PC-3 (cell line): ENCODE data around the gene PZP. TPM values are rescaled to one million over a fixed set of nuclear protein-coding genes. Genes with fewer than 3 reads are reported as not detected.

ENCODE experiments used
- ATAC-seq: fragments of 200-7000 bp; cut with Tn5 transposase; 2 replicates; pipeline ENCODE4 v1.9.1; 2020; ENCODE audit warnings: mild to moderate bottlenecking, moderate library complexity
- BruUV-seq: library from RNA; stranded (reverse); fragments of 400-500 nt; replicated peaks from 2 replicates; lab custom pipeline; 2021; lab: Mats Ljungman, UMichigan
- CTCF ChIA-PET: fragments of 300-600 bp; sonication (Branson Sonifier 250); formaldehyde crosslinking; loops from one replicate; lab custom pipeline; 2022; ENCODE audit warnings: antibody characterized with exemption; lab: Charles Lee
- POLR2A ChIA-PET: fragments of 300-600 bp; sonication (Branson Sonifier 250); formaldehyde crosslinking; loops from one replicate; lab custom pipeline; 2022; ENCODE audit warnings: antibody characterized with exemption; ENCODE audit not compliant: unreplicated experiment; lab: Charles Lee
- DNase-seq: peaks from one replicate; pipeline ENCODE4 v3.0.0-alpha.2; 2015
- H2AFZ ChIP-seq: fragments of 300-600 bp; sonication (generic); 2 replicates; pipeline ENCODE4 v1.6.0; 2016; ENCODE audit warnings: antibody characterized with exemption, low read length
- H3F3A ChIP-seq: fragments of 300-600 bp; sonication (generic); one replicate; pipeline ENCODE4 v1.6.0; 2017; ENCODE audit warnings: antibody characterized with exemption, low read length, control low read depth, mild to moderate bottlenecking; ENCODE audit not compliant: unreplicated experiment
- H3K27ac ChIP-seq: fragments of 300-600 bp; sonication (generic); 2 replicates; pipeline ENCODE4 v1.5.1; 2016; ENCODE audit warnings: mild to moderate bottlenecking, low read length
- H3K27me3 ChIP-seq: fragments of 300-600 bp; sonication (generic); 2 replicates; pipeline ENCODE4 v1.6.1; 2016; ENCODE audit warnings: low read length, mixed read lengths
- H3K36me3 ChIP-seq: fragments of 300-600 bp; sonication (generic); 2 replicates; pipeline ENCODE4 v1.6.1; 2016; ENCODE audit warnings: low read depth, mixed run types, low read length, mixed read lengths
- H3K4me1 ChIP-seq: fragments of 300-600 bp; sonication (generic); 2 replicates; pipeline ENCODE4 v1.5.1; 2016; ENCODE audit warnings: low read length; ENCODE audit not compliant: insufficient read depth
- H3K4me2 ChIP-seq: fragments of 300-600 bp; sonication (generic); 2 replicates; pipeline ENCODE4 v1.6.0; 2016; ENCODE audit warnings: low read length
- H3K4me3 ChIP-seq: fragments of 300-600 bp; sonication (generic); 2 replicates; pipeline ENCODE4 v1.5.1; 2016; ENCODE audit warnings: mild to moderate bottlenecking, low read length, mixed read lengths
- H3K79me2 ChIP-seq: fragments of 300-600 bp; sonication (generic); 2 replicates; pipeline ENCODE4 v1.6.1; 2017; ENCODE audit warnings: low read length, mixed read lengths
- H3K9ac ChIP-seq: fragments of 300-600 bp; sonication (generic); 2 replicates; pipeline ENCODE4 v1.6.0; 2016; ENCODE audit warnings: mild to moderate bottlenecking, low read length
- H3K9me2 ChIP-seq: fragments of 300-600 bp; sonication (generic); replicated peaks from 2 replicates; pipeline ENCODE4 v1.6.1; 2016; ENCODE audit warnings: mixed run types, low read length, mixed read lengths
- H3K9me3 ChIP-seq: fragments of 300-600 bp; sonication (generic); 2 replicates; pipeline ENCODE4 v1.6.1; 2016; ENCODE audit warnings: low read length, mixed read lengths
- H4K20me1 ChIP-seq: fragments of 300-600 bp; sonication (generic); 2 replicates; pipeline ENCODE4 v1.6.1; 2016; ENCODE audit warnings: low read length, mixed read lengths
- EZH2 ChIP-seq: fragments of 300-600 bp; sonication (generic); IDR thresholded peaks from one replicate; pipeline ENCODE4 v1.6.1; 2017; ENCODE audit warnings: antibody characterized with exemption, mild to moderate bottlenecking, low read length; ENCODE audit not compliant: unreplicated experiment
- EZH2phosphoT487 ChIP-seq: fragments of 300-600 bp; sonication (generic); IDR thresholded peaks from 2 replicates; pipeline ENCODE4 v1.6.1; 2018; ENCODE audit warnings: mild to moderate bottlenecking, antibody characterized with exemption, low read length, borderline replicate concordance
- intact Hi-C: fragments of 100-400 bp; cut with micrococcal nuclease; formaldehyde crosslinking; loops from 2 replicates; pipeline ENCODE4 v1.9.0; 2023
- total RNA-seq: library from RNA; depleted of rRNA; stranded (reverse); fragments of >200 nt; gene quantifications from 2 replicates; pipeline ENCODE4 v1.2.3, GENCODE V29; 2014
- TF ChIP-seq, protein P1 (sequence below): fragments of 300-600 bp; sonication (generic); conservative IDR thresholded peaks from 2 replicates; pipeline ENCODE4 v1.5.1; 2017; ENCODE audit warnings: antibody characterized with exemption, low read depth, mild to moderate bottlenecking, low read length

The PZP gene
- total RNA-seq, 1 experiment from 2014 or later: not detected

GRCh38 chr12:9132008-9132535, 76.1 kb downstream of the PZP start:
- H3K9me2 ChIP-seq: no peaks in the 10 kb centered on the region
- TF ChIP-seq EZH2: no peak
- TF ChIP-seq EZH2phosphoT487: no peak
- TF ChIP-seq, protein P1, sequence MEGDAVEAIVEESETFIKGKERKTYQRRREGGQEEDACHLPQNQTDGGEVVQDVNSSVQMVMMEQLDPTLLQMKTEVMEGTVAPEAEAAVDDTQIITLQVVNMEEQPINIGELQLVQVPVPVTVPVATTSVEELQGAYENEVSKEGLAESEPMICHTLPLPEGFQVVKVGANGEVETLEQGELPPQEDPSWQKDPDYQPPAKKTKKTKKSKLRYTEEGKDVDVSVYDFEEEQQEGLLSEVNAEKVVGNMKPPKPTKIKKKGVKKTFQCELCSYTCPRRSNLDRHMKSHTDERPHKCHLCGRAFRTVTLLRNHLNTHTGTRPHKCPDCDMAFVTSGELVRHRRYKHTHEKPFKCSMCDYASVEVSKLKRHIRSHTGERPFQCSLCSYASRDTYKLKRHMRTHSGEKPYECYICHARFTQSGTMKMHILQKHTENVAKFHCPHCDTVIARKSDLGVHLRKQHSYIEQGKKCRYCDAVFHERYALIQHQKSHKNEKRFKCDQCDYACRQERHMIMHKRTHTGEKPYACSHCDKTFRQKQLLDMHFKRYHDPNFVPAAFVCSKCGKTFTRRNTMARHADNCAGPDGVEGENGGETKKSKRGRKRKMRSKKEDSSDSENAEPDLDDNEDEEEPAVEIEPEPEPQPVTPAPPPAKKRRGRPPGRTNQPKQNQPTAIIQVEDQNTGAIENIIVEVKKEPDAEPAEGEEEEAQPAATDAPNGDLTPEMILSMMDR: no peak
- no peaks in the 10 kb centered on the region for H3K9me3 ChIP-seq
- no peaks in the 10 kb centered on the region for H3K79me2 ChIP-seq
- CTCF ChIA-PET: no interaction called here
- intact Hi-C loops: no loop called here
- no peak overlapping the region for H3K27ac ChIP-seq
- no peak overlapping the region for H3K9ac ChIP-seq
- H3K4me1 ChIP-seq: no peaks in the 10 kb centered on the region
- no peaks in the 10 kb centered on the region for H3K36me3 ChIP-seq
- H3F3A ChIP-seq: no peaks in the 10 kb centered on the region
- POLR2A ChIA-PET: no interaction called here
- no TSS peak for BruUV-seq
- no peaks in the 10 kb centered on the region for H4K20me1 ChIP-seq
- ATAC-seq (no peak), DNase-seq (no peak)
- peaks cover 14% of the 10 kb centered on the region for H3K27me3 ChIP-seq
- H2AFZ ChIP-seq: no peak overlapping the region
- no peak overlapping the region for H3K4me2 ChIP-seq
- H3K4me3 ChIP-seq: no peak overlapping the region

- Histone ChIP-seq H3K9me3 (no peaks in the 10 kb centered on the region), H3K36me3 (no peaks in the 10 kb centered on the region), H3K4me1 (no peaks in the 10 kb centered on the region), H2AFZ (no peak overlapping the region), H3K27ac (no peak overlapping the region), H4K20me1 (no peaks in the 10 kb centered on the region), H3K9me2 (no peaks in the 10 kb centered on the region), H3K4me3 (no peak overlapping the region), H3K4me2 (no peak overlapping the region), H3F3A (no peaks in the 10 kb centered on the region), H3K9ac (no peak overlapping the region), H3K79me2 (no peaks in the 10 kb centered on the region), H3K27me3 (peaks cover 30% of the 10 kb centered on the region)
- intact Hi-C loops: no loop called here
- CTCF ChIA-PET: no interaction called here
- POLR2A ChIA-PET: no interaction called here
- DNase-seq: no peak
- BruUV-seq: no TSS peak
- ATAC-seq: no peak
- TF ChIP-seq EZH2: no peak
- TF ChIP-seq, protein P1: no peak
- TF ChIP-seq EZH2phosphoT487: no peak
Measured at GRCh38 chr12:9130244-9130643, 78.0 kb downstream of the PZP start.

DNA sequence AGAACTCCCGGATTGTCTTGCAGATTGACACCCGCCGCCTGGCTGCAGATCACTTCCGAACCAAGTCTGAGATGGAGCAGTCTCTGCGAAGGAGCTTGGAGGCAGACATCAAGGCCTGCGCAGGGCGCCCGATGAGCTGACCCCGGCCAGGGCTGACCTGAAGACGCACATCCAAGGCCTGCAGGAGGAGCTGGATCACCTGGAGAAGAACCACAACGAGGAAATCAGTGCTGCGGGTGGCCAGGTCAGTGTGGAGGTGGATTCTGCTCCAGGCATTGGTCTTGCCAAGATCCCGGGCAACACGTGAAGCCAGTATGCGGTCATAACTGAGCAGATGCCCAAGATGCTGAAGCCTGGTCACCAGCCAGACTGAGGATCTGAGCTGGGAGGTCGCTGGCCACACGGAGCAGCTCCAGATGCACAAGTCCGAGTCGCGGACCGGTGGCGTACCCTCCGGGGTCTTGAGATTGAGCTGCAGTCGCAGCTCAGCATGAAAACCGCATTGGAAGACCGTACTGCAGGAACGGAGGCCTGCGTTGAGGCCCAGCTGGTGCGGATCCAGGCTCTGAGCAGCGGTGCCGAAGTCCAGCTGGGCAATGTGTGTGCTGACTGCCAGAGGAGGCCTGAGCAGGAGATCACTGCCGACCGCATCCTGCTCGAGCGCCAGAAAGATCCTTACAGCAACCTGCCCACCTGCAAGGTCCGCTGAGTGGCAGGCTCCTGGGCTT, 80.1 kb downstream of the PZP start:
- Histone ChIP-seq H2AFZ (no peak overlapping the region), H3K27me3 (peaks cover 51% of the 10 kb centered on the region), H4K20me1 (no peaks in the 10 kb centered on the region), H3K9me3 (no peaks in the 10 kb centered on the region), H3K9ac (no peak overlapping the region), H3K36me3 (no peaks in the 10 kb centered on the region), H3K79me2 (no peaks in the 10 kb centered on the region), H3K4me2 (no peak overlapping the region), H3K27ac (no peak overlapping the region), H3K9me2 (no peaks in the 10 kb centered on the region), H3K4me1 (no peaks in the 10 kb centered on the region), H3K4me3 (no peak overlapping the region), H3F3A (no peaks in the 10 kb centered on the region)
- BruUV-seq: no TSS peak
- intact Hi-C loops: no loop called here
- ChIA-PET POLR2A (no interaction called here), CTCF (no interaction called here)
- ATAC-seq (no peak), DNase-seq (no peak)
- TF ChIP-seq EZH2phosphoT487: no peak
- TF ChIP-seq, protein P1: no peak
- no peak for TF ChIP-seq EZH2
